GM12875 (cell line): ENCODE measurements around the gene TMEM182.
A peak's percentile ranks its signal among the peaks of the same experiment; 100 is the strongest.

Experiments
- H3K4me3 ChIP-seq: one replicate; pipeline ENCODE4 v1.5.1; 2011; ENCODE audit warnings: low read depth, low read length, control low read depth
- TF ChIP-seq, protein P1 (sequence below): IDR thresholded peaks from 2 replicates; pipeline ENCODE4 v1.5.1; 2011; ENCODE audit warnings: low read depth, mild to moderate bottlenecking, control low read depth, inconsistent platforms, low read length, moderate library complexity, borderline replicate concordance; ENCODE audit not compliant: insufficient read depth

The TMEM182 gene

DNA sequence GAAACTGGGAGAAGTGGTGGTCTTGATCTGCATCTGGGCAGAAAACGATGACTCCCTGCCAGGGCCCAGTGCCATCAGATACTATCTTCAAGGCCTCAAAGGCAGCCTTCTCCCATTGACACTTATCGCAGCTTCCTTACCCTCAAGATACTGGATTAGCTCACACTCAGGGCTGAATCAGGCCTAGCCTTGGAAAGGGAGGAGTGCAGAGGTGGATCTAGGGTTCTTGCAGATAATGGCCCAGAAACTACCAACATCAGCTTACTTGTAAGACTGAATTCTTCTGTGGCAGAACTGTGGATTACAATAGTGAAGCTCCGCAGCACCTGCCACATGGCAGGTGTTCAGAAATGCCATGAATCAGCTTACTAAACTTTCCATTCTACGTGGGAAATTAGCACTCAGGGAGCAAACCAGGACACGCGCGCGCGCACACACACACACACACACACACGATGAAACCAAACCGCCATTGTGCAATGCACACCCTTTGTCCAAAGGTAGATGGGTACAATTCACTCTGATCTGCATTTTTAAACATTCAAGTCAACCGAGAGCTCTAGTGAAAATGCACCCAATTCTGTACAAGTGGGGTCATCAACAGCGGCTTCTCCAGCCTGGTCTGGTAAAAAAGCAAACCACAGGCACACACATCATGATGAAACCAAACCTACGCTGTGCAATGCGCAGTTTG, 26.3 kb upstream of the TMEM182 start:
- TF ChIP-seq, protein P1, sequence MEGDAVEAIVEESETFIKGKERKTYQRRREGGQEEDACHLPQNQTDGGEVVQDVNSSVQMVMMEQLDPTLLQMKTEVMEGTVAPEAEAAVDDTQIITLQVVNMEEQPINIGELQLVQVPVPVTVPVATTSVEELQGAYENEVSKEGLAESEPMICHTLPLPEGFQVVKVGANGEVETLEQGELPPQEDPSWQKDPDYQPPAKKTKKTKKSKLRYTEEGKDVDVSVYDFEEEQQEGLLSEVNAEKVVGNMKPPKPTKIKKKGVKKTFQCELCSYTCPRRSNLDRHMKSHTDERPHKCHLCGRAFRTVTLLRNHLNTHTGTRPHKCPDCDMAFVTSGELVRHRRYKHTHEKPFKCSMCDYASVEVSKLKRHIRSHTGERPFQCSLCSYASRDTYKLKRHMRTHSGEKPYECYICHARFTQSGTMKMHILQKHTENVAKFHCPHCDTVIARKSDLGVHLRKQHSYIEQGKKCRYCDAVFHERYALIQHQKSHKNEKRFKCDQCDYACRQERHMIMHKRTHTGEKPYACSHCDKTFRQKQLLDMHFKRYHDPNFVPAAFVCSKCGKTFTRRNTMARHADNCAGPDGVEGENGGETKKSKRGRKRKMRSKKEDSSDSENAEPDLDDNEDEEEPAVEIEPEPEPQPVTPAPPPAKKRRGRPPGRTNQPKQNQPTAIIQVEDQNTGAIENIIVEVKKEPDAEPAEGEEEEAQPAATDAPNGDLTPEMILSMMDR: no peak
- H3K4me3 ChIP-seq: peak overlapping the region; percentile 70

DNA sequence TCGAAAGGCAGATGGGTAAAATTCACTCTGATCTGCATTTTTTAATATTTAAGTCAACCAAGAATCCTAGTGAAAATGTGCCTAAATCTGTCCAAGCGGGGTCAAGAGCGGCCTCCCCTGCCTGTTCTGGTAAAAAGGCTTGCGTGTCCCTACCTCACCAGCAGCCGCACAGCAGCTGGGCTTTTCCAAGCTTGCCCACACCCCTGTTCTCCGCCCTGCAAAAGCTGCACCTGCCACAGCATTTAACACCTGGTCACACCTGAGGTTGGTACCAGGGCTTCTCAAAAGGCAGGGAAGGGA, 25.8 kb upstream of the TMEM182 start:
- TF ChIP-seq, protein P1: no peak
- peak overlapping the region; percentile 70 for H3K4me3 ChIP-seq

DNA sequence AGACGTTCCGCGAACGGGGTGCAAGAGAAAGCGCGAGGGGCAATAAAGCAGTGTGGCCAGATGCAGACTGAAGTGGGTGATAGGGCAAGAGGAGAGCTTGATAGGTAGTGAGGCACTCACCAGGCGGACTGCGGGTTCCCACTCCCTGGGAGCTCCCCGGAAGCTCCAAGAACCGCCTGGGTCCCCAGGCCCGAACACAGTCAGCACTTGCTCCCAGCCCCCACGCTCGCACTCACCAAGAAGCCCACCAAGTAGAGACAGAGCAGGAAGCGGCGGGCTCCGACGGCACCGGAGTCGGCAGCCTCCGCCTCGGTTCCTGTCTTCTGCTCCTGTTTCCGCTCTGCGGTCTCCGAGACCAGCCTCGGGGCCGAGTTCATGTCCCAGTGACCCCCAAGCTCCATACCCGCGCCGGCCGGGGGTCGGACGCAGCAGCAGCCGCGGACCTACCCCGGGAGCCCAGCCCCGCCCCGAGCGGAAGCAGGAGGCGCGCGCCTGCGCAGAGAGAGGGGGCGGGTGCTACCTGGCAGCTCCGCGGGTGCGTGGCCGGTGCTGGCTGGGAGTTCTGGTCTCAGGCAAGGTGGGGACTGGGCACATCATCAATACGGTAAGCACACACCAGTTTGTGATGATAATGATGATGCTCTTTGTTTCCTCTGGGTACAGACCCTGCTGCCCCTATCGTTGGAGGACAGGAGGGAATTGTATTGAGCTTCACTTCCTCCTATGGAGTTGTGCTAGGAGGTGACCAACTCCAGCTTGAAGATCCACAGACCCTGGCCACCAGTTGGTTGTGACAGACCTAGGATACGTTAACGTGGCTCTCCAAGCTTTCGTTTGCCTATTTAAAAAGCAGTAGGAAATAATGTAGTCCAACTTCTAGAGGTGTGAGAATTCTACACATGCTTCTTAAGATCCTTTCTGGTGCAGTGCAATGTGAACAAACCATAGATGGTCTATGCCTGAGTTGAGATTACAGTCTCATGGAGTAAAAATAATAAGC, 25.1 kb upstream of the TMEM182 start:
- TF ChIP-seq, protein P1: no peak
- peak overlapping the region; percentile 70 for H3K4me3 ChIP-seq

DNA sequence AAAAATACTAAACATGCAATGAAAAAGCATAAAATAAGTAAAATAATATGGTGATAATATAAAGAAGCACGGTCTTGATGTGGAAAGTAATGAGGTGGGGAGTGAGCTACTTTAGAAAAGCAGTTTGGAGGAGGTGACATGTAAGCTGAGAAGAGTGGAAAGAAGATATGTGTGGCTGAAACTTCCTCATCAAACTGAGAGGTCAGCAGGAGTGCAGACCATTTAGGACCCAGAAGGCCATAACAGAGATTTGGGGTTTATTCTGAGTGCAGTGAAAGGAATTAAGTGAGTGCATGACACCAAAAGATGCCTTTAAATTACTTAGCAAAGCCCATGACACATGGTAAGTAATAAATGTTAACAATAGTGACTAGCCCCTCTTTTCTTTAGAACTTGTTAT, 24.4 kb upstream of the TMEM182 start:
- TF ChIP-seq, protein P1: no peak
- H3K4me3 ChIP-seq: no peak overlapping the region

DNA sequence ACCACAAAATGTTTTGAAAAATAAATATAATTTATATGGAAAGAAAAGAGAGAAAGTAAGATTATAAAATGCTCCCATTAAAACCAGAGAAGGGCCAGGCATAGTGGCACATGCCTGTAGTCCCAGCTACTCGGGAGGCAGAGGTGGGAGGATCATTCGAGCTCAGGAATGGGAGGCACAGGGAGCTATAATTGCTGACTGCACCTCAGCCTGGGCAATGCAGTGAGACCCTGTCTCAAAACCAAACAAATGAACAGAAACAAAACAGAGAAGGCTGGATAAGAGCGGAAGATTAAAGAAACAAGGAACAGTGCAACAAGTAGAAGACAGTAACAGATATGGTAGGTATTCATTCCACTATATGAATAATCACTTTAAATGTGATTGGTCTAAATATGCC, 18.6 kb upstream of the TMEM182 start:
- TF ChIP-seq, protein P1: no peak

DNA sequence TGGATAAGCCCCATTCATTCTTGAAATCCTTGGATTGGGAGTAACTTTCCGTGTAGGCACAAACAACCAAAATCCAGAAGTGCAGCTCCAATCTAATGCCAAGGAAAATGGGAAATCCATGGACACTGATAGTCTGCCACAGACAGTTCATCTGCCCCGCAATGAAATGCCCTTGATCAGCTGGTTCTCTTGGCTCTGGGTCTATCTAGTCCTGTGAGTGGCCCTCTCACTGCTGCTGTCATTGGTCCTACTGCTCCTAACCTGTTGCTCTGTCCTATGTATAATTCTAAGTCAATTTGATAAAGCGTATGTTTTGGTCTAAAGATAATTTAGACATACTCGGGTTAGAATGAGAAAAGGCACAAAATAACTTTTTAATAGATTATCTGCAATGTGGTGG, 13.7 kb upstream of the TMEM182 start:
- TF ChIP-seq, protein P1: no peak
- H3K4me3 ChIP-seq: no peak overlapping the region

More for the DNA sequence above, 18.6 kb upstream of the TMEM182 start:
- no peak overlapping the region for H3K4me3 ChIP-seq
